ENCODE data around the gene LDLRAD2.

- TF ChIP-seq HNF4G (IDR thresholded peaks at IDR 0.05) (no peak), CTCF (IDR thresholded peaks at IDR 0.05; ENCODE audit: low read depth, low read length, missing input control) (no peak), REST (IDR thresholded peaks at IDR 0.05) (no peak), TAF1 (conservative IDR thresholded peaks at IDR 0.05) (no peak), JUND (IDR thresholded peaks at IDR 0.05) (no peak), SP1 (IDR thresholded peaks at IDR 0.05) (no peak), ATF3 (IDR thresholded peaks at IDR 0.05) (no peak), YY1 (IDR thresholded peaks at IDR 0.05) (no peak), FOXA2 (IDR thresholded peaks at IDR 0.05) (no peak), ZBTB33 (IDR thresholded peaks at IDR 0.05) (no peak), FOXA1 (IDR thresholded peaks at IDR 0.05) (no peak)
These were observed 57.6 kb downstream of the LDLRAD2 start for GRCh38 chr1:21869620-21870121.
